CD4-positive, alpha-beta T cell treated with Interleukin-10 for 1 hour (primary cell): ENCODE data around the gene PKNOX1.
A peak's percentile ranks its signal among the peaks of the same experiment; 100 is the strongest.
"Not testable (repeated sequence)": the region's sequence is repeated elsewhere in the genome, so short reads cannot be mapped to it uniquely, and the experiment has no call there.

Source experiments
- DNase-seq: peaks from one replicate; pipeline ENCODE4 v3.0.0-alpha.2; 2020

Gene PKNOX1

DNA sequence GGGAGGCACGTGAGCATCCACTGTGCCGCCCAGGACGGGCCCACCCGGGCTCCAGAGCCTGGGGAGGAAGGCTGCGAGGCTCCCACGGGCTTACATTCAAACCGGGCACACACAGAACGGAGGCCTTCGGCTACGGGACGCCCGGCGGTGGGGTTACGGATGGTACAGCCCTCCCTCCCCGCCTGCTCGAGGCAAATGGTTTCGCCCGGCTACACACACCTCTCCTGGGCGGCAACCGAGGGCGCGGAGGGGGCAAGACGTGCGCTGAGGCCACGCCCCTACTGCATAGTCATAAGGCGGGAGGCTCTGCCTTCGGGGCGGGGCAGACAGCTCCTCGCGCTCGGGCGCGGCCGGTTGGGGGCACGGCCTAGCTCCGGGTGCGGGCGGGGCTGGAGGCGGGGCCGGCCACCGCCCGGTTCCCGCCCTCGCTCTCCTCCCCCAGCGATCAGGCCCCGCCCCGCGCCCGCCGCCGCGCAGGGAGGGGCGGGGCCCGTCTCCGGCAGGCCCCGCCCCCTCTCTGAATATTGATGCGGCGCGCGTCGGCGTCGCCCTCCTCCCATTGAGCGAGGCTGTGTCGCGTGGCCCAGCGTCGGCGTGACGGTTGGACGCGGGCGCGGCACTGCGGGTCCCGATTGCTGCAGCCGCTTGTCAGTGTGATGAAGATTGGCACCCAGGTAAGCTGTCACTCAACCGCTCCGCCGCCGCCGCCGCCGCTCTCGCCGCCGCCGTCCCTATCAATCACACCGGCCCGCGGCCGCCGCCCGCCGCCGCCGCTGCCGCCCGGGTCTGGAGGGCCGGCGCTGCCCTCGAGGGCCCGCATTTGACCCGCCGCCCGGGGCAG lies at the start of gene PKNOX1:
Gene PKNOX1, plus strand, starts transcription at position 572 of the 841 bp plus-strand sequence. CDS start 29,820 bp downstream, outside the sequence.
- peak; percentile 99 for DNase-seq

DNA sequence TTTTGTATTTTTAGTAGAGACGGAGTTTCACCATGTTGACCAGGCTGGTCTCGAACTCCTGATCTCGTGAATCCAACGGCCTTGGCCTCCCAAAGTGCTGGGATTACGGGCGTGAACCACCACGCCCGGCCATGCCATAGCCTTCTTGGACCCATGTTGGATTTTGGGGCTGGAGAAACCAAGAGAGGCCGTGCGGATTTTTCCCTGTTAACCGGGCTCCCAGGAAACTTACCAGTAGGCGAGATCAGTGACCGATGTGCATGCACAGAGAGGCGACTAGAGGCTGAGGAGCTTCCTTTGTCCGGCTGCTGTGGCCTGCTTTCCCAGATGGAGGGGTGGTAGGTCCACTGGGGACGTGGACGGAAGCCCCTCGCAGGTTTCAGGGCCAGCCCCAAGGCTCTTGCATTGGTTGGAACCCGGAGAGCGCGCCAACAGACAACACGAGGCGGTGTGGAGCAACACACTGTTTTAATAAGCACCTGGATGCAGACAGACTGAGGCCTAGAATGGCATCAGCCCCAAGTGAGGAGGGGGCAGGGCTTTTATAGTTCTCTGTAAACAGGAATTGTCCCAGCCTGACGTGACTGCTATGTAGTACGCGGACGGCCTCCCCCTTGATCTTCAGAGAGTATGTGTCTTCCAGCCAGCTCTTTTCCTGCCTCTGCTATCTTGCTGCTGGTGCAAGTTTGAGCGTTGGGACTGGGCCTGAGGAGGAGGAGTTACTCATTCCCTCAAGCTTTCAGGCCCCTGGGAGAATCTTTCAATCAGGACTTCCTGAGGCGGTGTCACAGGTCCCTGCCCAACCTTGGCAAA lies 49.0 kb upstream of the PKNOX1 start, which contains the start of gene ERVH48-1:
Gene ERVH48-1, minus strand, starts transcription at position 517 of the 813 bp plus-strand sequence. CDS start 6,624 bp downstream, outside the sequence.
- DNase-seq: no peak

GRCh38 chr21:42927474-42928200 lies 46.7 kb upstream of the PKNOX1 start:
- not testable (repeated sequence) for DNase-seq

DNA sequence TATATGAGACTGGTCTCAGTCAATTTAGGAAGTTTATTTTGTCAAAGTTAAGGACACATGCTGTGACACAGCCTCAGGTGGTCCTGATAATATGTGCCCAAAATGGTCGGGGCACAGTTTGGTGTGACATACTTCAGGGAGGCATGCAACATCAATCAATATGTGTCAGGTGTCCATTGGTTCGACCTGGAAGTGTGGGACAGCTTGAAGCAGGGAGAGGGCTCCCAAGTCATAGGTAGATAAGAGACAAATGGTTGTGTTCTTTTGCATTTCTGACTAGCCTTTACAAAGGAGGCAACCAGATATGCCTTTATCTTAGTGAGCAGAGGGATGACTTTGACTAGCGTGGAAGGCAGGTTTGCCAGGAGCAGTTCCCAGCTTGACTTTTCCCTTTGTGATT lies 44.4 kb upstream of the PKNOX1 start:
- no peak for DNase-seq

GRCh38 chr21:42931560-42932235 lies 42.7 kb upstream of the PKNOX1 start:
- DNase-seq: no peak

DNA sequence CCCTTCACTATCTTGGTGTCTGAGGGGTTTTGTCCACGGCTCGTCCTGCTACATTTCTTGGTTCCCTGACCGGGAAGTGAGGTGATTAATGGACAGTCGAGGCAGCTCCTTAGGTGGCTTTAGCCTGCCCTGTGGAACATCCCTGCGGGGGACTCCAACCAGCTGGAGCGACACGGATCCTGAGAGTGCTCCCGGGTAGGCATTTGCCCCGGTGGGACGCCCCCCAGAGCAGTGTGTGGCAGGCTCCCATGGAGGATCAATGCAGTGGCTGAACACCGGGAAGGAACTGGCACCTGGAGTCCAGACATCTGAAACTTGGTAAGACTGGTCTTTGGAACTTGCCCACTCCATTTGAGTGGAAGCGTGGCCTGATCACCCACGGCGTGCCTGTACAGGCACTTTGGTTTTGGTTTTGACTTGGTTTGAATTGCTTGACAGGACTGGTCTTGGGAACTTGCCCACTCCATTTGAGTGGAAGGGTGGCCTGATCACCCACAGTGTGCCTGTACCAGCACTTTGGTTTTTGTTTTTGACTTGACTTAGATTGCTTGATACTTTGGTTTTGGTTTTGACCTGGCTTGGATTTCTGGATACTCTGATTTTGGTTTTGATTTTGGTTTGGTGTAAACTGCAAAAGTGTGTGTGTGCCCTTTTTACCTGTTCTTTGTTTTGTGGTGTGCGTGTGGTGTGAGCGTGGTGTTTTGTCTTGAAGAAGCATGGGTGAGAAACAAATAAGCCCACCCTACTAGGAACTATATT lies 41.8 kb upstream of the PKNOX1 start:
- DNase-seq: not testable (repeated sequence)

DNA sequence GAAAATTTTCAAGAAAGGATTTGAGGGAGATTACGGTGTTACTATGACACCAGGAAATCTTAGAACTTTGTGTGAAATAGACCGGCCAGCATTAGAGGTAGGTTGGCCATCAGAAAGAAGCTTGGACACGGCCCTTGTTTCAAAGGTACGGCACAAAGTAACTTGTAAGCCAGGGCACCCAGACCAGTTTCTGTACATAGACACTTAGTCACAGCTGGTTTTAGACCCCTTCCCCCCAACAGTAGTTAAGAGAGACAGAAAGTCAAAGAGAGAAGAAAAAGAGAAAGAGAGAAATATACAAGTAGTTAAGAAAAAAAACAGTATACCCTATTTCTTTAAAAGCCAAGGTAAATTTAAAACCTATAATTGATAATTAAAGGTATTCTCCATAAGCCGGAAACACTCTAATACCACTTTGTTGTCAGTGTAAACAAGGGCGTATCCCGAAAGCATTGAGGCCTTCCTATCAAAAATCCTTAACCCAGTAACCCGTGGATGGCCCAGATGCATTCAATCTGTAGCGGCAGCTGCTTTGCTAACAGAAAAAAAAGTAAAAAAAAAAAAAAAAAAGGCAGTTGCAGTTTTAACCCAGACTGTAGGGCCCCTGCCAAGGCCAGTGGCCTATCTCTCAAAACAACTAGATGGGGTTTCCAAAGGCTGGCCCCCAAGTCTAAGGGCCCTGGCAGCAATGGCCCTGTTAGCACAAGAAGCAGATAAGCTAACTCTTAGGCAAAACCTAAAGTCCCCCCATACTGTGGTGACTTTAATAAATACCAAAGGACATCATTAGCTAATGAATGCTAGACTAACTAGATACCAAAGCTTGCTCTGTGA lies 41.0 kb upstream of the PKNOX1 start:
- DNase-seq: not testable (repeated sequence)

DNA sequence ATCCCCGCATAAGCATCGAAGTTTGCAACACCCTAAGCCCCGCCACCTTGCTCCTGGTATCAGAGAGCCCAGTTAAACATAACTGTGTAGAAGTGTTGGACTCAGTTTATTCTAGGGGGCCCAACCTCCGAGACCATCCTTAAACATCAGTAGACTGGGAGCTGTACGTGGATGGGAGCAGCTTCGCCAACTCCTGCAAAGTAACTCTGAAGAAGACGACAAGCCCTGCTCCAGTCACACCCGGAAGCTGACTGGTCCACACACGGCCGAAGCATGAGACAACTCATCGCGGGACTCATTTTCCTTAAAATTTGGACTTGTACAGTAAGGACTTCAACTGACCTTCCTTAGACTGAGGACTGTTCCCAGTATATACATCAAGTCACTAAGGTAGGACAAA lies 40.4 kb upstream of the PKNOX1 start:
- DNase-seq: not testable (repeated sequence)

DNA sequence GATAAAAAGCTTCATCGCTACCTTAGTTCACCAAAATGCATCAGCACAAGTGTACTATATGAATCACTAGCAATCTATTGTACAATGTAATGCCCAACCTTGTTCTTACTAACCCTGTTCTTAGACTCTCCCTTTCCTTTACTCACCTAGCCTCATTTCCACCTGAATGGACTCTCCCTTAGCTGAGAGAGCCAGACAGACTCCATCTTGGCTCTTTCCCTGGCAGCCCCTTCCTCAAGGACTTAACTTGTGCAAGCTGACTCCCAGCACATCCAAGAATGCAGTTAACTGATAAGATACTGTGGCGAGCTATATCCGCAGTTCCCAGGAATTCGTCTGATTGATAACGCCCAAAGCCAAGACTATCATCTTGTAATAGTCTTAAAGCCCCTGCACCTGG lies 38.0 kb upstream of the PKNOX1 start:
- DNase-seq: not testable (repeated sequence)

DNA sequence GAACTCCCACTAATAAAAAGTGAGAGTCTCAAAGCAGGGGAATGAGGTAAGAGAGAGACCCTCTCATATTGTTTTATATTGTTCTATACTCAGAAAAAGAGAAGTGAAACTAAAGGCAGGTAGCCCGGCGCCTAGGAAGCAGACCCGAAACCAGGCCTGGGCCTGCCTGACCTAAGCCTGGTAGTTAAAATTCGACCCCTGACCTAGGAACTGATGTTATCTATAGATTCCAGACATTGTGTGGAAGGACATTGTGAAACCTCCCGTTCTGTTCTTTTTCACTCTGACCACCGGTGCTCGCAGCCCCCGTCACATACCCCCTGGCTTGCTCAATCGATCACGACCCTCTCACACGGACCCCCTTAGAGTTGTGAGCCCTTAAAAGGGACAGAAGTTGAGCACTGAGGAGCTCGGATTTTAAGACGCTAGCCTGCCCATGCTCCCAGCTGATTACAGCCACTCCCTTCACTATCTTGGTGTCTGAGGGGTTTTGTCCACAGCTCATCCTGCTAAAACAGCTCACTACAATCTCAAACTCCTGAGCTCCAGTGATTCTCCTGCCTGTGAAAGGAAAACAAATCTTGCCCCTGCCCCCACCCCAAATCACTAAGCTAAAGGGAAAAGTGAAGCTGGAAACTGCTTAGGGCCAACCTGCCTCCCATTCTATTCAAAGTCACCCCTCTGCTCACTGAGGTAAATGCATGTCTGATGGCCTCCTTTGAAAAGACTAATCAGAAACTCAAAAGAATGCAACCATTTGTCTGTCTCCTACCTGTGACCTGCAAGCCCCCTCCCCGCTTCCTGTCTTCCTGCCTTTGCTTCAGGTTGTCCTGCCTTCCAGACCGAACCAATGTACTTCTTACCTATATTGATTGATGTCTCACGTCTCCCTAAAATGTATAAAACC lies 37.1 kb upstream of the PKNOX1 start:
- DNase-seq: not testable (repeated sequence)

GRCh38 chr21:42937960-42938605 lies 36.3 kb upstream of the PKNOX1 start:
- DNase-seq: no peak

DNA sequence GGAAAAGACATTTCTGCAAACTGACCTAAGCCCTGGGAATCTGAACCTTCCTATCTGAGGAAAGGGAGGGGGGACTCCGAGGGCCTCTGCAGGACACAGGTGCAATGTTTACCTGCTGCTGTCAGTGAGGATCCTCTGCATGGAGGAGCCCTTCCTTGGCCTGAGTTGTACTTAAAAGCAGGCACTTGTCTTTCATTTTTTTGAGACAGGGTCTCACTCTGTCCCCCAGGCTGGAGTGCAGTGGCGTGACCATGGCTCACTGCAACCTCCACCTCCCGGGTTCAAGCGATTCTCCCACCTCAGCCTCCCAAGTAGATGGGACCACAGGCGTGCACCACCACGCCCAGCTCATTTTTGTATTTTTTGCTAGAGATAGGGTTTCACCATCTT lies 35.8 kb upstream of the PKNOX1 start:
- DNase-seq: not testable (repeated sequence)

DNA sequence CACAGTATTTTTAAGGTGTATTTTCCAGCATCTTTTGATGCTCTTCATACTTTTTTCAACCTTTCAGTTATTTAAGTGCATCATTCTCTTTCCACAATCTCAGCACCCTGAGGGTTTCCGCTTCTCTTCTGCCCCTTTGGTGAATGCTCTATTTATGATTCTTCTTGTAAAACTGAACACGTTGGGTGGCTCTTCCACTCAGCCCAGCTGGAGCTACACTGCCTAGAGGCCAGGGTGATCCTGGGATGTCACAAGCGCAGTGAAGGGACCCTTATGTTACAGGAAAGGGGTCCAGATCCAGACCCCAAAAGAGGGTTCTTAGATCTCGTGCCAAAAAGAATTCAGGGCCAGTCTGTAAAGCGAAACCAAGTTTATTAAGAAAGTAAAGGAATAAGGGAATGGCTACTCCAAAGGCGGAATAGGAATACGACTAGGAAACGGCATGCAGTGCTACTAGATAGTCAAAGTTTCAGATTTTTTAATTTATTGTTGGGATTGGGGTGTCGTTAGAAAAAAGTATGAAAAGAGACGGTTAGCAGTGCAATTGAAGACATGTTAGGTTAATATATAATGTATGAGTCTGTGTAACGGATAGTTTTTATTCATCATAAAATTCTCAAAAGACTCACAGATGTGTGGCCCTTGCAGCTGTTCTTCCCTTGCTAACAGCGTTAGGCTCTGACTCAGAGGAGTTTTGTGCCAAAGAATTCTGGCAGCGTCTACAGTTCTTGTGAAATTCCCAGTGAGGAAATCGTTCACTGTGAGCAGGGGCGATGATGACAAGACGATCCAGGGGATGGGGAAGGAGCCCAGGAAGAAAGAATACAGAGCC lies 34.6 kb upstream of the PKNOX1 start:
- no peak for DNase-seq

GRCh38 chr21:42941696-42942085 lies 32.7 kb upstream of the PKNOX1 start:
- no peak for DNase-seq

GRCh38 chr21:42942244-42942643 lies 32.1 kb upstream of the PKNOX1 start:
- DNase-seq: no peak

DNA sequence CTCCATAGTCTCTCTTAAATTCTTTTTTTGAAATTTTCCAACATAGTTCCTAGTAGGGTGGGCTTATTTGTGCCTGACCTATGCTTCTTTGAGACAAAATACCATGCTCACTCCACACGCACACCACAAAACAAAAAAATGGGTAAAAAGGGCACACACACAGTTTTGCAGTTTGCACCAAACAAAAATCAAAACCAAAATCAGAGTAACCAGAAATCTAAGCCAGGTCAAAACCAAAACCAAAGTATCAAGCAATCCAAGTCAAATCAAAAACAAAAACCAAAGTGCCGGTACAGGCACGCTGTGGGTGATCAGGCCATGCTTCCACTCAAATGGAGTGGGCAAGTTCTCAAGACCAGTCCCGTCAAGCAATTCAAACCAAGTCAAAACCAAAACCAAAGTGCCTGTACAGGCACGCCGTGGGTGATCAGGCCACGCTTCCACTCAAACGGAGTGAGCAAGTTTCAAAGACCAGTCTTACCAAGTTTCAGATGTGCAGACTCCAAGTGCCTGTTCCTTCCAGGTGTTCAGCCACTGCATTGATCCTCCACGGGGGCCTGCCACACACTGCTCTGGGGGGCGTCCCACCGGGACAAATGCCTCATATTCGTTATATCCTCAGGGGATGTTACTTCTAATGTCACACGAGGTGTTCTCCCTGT lies 25.1 kb upstream of the PKNOX1 start:
- DNase-seq: peak; percentile 10

DNA sequence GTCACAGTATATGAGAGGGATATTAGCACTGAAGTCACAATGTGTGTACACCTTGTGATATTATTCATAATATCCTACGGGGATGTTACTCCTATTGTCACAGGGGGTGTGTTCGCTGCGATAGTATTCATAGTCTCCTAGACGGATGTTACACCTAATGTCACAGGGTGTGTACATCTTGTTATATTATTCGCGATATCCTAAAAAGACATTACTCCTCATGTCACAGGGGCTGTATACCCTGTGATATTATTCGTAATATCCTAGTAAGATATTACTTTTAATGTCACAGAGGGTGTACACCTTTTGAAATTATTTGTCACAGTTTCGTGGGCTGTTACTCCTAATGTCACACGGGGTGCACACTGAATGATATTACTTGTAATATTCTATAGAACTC lies 23.2 kb upstream of the PKNOX1 start:
- not testable (repeated sequence) for DNase-seq
